HG03135 (cell line): ENCODE data around the gene ANO2.
"Not testable (repeated sequence)": the region's sequence is repeated elsewhere in the genome, so short reads cannot be mapped to it uniquely, and the experiment has no call there.

Experiments
- ATAC-seq: cut with Tn5 transposase; IDR thresholded peaks from one replicate; pipeline ENCODE4 v1.9.1; 2021; ENCODE audit warnings: mild to moderate bottlenecking, moderate library complexity; ENCODE audit not compliant: unreplicated experiment

The ANO2 gene

DNA sequence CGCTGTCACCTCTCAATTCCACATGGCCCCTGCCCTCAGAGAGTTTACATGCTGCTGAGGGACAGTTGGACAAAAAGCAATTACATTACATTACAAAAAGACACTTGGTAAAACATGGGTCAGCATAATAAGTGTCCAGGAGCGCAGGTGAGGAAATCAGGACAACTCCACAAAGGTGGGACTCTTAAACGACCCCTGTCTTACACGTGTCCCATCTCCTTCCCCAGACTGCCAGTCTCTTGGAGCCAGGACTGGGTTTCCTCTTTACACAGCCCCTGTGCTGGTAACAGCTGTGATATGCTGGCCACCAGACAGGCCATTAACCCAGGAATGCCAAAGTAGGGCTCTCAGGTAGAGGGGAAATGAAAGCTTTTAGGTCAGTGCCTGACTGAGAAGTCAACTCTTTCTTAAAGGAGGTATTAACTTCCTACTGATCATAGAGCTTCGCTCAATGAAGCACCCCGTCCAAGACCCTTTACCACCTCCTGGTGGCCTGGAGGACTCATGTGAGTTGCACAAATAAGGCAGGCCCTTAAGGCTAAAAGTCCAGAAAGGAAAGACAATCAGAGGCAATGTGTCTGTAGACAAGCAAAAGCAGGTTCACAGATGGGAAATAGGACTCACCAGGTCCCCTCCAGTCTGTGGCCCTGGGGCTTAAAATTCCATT, 55.5 kb downstream of the ANO2 start:
- ATAC-seq, result no peak

DNA sequence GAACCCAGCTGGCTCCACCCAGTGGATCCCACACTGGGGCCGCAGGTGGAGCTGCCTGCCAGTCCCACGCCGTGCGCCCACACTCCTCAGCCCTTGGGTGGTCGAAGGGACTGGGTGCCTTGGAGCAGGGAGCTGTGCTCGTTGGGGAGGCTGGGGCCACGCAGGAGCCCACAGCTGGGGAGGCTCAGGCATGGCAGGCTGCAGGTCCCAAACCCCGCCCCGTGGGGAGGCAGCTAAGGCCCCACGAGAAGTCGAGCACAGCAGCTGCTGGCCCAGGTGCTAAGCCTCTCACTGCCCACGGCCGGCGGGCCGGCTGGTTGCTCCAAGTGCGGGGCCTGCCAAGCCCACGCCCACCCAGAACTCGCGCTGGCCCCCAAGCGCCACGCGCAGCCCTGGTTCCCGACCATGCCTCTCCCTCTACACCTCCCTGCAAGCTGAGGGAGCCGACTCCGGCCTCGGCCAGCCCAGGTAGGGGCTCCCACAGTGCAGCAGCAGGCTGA, 56.2 kb downstream of the ANO2 start:
- ATAC-seq, result no peak

DNA sequence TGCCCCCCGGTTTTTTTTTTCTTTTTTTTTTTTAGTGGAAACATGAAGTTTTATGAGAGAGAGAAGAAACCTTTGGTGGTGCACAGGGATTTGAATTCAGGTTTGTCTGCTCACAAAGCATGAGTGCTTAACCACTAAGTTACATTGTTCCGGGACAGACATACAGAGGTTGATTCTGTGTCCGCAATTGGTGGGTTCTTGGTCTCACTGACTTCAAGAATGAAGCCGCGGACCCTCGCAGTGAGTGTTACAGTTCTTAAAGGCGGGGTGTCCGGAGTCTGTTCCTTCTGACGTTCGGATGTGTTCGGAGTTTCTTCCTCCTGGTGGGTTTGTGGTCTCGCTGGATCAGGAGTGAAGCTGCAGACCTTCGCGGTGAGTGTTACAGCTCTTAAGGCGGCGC, 57.2 kb downstream of the ANO2 start:
- not testable (repeated sequence) for ATAC-seq

DNA sequence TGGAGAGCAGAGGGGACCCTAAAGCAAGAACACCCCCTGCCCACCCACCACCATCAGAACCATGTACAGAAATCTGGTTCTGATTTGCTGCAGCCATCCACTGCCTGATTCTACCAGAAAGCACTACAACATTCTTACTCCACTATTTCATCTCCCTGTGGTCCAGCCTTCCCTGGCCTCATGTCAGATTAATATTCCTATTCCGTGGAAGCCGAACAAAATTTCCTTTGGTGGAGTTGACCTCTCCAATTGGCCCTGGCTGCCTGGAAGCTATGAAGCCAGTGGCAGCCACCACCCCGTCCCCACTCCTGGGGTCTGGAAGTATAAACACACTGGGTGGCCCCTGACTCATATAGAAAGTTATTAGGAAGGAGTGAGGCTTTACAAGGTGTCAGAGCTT, 60.2 kb downstream of the ANO2 start:
- no peak for ATAC-seq

DNA sequence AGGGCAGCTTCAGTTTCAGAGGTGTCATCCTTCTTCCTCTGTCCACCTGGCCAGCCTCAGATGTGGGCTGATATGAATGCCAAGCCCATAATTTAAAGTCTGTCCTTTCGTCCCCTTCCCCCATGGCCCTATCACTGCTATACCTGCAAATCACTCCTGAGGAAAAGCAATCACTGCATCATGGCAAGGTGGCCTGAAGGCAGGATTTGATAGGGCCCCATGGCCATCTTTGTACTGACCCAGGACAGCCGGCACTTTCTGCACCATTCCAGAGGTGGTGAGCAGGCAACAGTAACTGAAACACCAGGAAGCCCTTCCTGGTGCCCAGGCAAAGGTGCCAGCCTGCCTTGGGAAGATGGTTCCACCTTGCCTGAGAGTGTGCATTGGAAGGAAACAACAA, 60.8 kb downstream of the ANO2 start:
- no peak for ATAC-seq

DNA sequence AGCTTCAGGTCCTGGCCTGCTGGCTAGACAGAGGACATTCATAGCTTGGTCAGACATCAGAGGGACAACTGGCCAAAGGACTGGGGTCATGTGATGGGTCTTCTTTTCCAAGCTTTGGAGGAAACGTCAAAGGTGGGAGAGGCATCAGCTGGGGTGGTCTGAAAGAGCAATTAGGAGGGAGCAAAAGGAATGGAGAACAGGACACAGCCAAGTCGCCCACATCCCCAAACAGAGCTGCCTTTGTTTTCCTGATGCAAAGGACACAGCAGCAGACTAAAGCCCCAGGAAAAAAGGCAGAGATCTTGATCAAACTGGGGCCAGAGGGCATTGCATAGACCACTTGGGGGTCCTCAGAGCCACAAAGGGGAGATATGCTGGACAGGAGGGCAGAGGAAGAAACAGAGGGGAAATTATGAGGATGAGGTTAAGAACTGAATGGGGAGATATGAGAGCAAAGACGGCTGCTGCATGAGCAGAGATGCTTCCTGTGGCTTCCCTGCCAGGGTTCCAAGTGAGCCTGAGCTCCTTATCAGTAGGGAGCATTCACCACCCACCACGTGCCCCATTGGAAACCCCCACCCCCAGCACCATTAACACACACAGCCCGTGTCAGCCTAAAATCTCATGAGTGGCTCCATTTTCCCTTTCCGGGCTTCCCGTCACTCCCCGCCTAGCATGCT, 62.4 kb downstream of the ANO2 start:
- ATAC-seq, result no peak

DNA sequence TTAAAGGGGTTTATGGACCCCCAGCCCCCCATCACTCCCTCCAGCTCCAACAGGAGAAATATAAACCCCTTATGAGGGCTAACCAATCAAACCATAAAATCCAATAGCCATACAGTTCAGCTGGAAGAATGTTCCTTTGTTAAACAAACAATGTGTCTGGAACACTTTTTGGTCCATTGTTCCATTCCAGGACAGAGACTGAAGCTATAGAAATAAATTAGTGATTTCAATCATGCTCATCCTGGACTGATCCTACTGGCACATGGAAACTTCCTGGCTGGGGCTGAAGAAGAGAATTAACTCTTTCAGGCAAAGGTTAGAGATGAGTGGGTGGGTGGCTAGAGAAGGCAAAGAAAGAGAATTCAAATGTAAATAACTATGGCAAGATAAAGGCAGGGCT, 63.4 kb downstream of the ANO2 start:
- no peak for ATAC-seq

DNA sequence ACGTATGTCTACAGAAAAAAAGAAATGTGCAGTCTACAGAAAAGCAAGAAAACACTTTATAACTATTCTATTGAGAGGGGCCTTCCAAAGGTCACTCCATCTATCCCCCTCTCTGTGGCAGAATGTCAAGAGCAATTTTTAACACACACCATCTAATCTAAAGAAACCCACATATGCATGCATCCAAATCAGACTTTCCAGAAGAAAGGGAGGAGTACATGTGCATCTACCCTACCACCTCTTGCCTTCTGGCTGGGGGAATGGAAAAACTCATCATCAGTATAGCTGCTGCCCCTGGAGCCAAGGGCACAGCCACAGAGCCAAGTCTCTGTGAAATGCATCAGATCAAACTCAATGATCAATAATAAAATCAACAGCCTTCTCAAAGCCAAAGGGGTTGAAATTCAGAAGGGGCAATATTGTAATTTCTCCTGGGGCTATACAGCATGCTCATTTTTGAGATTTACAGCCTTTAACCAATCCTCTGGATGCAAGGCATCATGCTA, 63.9 kb downstream of the ANO2 start:
- ATAC-seq, result no peak

DNA sequence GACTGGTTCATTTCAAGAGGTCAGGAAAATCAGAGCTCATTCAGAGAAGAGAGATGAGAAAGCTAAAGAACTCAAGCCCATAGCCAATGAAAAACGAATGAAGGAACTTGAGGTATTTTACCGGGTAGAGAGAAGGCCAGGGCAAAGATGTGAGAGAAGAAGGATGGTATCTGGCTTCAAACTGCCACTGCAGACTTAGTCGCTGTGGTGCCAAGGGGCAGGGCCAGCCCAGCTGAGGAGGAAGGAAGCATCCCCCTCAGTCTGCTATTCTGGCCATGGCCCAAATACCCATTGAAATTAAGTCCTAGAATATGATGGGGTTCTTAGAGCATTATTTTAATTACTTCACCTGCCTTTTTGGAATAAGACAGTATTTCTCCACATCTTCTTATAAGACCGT, 69.2 kb downstream of the ANO2 start:
- no peak for ATAC-seq

DNA sequence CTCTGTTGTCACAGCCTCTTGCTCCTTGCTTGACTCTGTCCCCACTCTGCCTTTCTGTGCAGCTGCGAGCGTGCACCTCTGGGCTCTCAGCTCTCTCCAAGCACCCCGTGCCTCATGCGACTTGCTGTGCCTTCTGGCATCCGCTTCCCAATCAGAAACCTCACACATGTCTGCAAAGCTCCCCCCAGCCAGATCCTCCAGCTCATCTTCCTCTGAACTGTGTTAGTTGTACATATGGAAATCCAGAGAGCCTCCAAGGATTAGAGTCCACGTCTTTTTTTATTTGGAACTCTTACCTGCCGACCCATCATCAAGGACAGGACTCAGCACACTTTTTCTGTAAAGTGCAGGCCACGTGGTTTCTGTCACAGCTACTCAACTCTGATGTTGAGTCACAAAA, 70.5 kb downstream of the ANO2 start:
- ATAC-seq, result no peak

DNA sequence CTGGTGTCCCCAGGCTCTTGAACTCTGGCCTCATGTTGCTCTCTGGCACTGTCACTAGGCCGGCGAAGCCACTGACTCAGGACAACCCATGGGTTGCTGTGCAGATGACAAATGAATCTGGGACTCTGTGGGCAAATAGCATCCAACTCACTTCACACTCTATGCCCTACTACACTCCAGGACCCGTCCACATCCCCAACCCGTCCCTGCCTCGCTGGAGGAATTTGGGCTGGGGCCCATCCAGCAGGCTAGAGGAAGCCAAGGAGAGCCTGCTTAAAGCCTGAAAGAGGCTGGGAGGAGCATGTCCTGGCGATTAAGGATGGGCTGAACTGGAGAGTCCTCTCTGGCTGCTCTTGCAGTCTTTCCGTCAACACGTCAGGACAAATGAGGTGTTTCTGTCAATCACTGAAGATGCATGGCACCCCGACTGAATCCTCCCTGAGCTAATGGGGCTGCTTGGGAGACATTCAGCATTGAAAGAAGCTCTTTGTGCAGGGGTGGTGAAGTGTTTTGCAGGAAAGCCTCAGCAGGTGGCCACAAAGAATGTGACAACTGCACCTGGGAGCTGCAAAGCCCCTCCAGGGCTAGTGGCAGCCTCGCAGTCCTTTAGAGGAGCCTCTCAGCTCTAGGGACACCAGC, 71.7 kb downstream of the ANO2 start:
- ATAC-seq, result no peak

DNA sequence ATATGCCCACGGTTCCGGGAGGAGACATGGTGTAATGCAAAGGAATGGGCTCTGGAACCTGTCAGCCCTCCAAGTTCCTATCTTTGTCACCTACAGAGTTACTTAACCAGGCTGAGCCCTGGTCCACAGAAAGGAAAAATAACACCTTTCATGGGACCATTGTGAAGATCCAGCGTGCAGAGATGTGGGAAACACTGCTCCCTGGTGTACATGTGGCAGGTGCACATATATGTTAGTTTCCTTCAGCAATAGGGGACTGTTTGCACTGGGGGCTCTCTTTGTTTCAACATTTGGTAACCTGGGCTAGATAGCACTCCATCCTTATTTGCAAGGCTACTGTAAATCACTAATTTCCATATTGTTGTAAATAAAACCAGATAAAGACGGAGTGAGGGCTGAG, 72.3 kb downstream of the ANO2 start:
- no peak for ATAC-seq

DNA sequence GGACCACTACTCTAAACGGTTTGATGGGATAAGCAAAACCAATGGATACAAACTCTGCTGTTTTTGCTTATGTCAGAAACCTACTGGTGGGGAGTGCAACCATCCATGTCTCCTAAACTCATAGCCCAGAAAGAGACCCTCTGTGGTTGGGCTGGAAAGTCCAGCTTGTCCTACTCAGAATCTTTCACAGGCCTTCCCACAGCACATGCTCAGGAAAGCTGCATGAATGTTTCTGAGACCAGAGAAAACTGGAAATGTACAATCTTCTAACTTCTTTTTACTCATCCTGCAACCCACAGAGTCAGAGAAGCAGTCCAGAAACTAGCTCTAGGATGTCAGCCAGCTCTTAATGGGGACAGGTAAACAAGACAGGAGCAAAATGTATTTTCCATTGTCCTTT, 73.3 kb downstream of the ANO2 start:
- no peak for ATAC-seq

DNA sequence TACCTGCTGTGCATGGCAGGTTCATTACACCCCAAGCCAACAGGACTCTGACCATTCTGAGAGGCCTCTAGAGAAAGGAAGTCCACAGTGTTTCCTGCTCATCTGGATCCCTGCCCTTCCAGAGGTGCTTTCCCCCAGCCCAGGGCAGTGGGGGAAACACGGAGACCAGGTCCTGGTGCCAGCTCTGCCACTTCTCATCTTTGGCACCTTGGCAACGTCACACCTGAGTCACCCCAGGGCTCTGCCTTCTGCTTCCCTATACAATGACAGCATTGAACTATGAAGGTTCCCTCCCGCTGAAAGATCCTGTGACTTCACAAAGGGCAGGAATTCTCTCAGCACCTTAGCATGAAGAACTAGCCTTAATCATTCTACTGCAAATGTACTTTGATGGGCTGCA, 74.9 kb downstream of the ANO2 start:
- no peak for ATAC-seq

DNA sequence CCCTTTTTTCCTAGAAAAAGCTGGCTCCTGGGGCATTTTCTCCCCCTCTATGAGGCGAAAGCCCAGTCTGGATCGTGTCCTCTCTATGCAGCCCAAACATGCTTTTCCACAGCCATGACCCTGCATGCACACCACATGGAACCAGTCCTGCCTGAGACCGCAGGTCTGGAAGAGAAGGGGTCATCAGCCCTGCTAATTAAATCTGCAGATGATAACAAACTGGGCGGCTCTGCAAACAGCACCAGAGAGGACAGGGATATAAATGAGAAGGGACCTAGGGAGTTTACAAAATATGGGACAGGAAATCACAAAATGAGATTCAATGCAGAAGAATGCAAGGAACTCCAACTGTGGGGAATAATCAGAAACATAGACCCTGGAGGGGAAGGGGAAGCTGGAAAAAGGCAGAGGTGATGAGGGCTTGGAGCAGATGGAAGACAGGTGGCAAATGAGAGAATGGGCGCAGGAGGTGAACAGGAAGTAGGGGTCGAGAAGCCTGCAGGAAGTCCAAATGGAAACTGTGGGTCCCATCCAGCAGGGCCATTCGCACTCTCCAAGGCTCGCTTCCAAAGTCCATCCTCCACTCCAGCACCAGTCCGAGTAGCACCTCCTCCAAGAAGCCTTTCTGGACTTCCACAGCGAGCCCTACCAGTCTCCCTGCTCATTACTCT, 76.3 kb downstream of the ANO2 start:
- ATAC-seq, result no peak

DNA sequence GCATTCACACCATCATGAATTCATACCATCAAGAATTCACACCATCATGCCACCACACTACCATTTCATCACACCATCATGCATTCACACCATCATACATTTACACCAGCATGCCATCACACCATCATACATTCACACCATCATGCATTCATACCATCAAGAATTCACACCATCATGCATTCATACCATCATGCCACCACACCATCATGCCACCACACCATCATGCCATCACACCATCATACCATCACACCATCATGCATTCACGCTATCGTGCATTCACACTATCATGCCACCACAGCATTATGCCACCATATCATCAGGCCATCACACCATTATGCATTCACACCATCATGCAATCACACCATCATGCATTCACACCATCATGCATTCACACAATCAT, 79.7 kb downstream of the ANO2 start:
- ATAC-seq, result no peak

DNA sequence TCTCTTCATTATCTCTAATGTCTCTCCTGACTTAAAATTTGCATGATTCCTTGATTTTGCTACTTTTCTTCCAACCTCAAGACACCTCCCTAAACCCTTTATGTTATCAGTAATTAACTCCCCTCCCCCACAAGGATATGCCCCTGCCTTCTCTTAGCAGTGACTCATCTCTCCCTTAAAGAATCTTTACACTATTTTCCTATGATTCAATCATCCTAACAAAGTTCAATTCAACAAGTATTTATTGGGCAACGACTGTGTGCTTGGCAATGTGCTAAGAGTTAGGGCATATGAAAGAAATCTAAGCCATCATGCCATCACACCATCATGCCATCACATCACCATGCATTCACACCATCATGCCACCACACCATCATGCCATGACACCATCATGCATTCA, 80.1 kb downstream of the ANO2 start:
- ATAC-seq, result no peak

DNA sequence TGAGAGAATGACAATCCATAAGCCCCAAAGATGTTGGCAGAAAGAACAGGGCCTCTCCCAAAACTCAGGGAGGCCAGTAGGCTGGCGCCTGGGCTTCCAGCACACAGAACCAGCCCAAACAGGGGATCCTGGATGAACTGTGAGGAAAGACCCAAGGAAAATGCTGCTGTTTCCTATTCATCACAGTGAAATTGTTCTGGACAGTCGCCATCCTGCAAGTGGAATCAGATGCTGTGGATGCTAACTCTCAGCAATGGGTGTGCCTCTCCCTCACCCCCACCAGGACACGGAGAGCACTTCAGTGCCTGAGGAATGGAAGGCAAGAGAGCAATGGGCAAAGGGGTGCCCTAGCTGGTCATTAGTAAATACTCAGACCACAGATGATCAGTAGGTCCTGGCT, 80.8 kb downstream of the ANO2 start:
- no peak for ATAC-seq

DNA sequence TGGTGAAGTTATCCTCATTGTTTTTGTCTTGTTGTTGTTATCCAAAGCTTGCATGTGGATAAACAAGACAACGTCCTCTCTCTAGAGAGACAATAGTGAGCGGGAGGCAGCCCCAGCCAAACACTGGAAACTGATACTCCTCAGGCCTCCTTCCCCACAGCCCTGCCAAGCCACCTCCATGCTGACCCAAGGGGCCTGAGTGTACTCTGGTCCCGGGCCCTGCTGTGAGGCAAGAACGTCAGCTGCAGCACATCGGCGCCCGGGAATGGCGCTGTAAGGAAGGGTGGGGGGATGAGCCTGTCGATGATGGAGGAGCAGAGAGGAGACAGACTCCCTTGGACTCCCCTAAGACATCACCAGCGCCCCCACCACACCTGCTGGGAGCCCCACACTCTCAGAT, 83.6 kb downstream of the ANO2 start:
- ATAC-seq, result no peak

DNA sequence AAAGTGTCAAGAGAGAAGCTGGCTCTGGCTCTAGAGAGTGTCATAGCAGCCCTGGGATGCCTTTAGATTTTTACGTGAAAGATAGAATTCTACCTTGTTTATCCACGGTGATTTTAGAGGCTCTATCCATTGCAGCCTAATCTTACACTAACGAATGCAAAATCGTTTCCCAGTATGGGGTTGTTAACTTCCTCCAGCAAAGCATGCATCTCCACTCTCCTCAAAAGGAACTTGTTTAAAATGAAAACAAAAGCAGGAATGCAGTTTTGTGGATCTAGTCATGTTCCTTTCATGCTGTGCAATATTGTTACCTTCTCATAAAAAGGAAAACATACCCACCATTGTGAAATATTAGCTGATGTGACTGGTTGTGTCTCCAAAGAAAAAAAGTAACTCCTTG, 88.4 kb downstream of the ANO2 start:
- no peak for ATAC-seq

DNA sequence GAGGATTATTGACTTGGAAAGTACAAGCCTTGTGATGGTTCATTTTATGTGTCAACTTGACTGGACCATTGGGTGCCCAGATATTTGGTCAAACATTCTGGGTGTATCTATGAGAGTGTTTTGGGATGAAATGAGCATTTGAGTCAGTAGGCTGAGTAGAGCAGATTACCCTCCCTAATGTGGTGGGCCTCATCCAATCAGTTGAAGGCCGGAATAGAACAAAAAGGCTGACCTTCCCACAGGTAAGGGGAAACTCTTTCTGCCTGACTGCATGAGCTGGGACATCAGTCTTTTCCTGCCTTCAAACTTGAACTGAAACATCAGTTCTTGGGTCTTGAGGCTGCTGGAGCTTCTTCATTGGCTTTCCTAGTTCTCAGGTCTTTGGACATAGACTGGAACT, 98.1 kb downstream of the ANO2 start:
- no peak for ATAC-seq

DNA sequence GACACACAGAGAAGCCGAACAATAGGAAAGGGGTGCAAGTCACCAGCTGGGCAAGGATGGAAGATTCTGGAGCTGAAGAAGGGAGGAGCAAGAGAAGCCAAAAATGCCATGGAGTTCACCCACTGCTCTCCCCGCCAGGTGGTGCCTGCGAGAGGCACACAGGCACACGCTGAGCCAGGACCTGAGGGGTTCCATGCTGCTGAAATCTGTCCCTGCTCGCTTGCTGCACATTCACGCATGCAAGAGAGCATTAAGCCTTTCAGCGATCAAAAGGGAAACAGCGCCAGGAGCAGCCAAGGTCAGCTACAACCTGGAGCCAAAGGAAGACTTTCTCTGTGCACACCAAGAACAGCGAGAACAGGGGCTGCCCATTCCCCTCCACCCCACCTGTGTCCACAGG, 104.1 kb downstream of the ANO2 start:
- no peak for ATAC-seq
